Left lung (tissue), 10 donors: ENCODE measurements around the gene GPM6B. TPM values are rescaled to one million over a fixed set of nuclear protein-coding genes. Genes with fewer than 3 reads are reported as not detected.

ENCODE experiments used
- ATAC-seq: fragments of 200-7000 bp; cut with Tn5 transposase; one replicate; pipeline ENCODE4 v1.9.1; 2020; ENCODE audit warnings: moderate library complexity
- DNase-seq, 4 donors: peaks; one replicate each; pipeline ENCODE4 v3.0.0-alpha.2; 2013 to 2020
- H3K27ac ChIP-seq, 2 donors: fragments of 200-600 bp; sonication (generic) in 1 of 2; one replicate each; pipeline versions ENCODE4 v1.5.0 to v1.8.0; 2020 to 2021
- H3K27me3 ChIP-seq, 2 donors: fragments of 200-600 bp; sonication (generic) in 1 of 2; one replicate each; pipeline versions ENCODE4 v1.5.0 to v1.8.0; 2020 to 2021
- H3K36me3 ChIP-seq, 2 donors: fragments of 200-600 bp; sonication (generic) in 1 of 2; one replicate each; pipeline versions ENCODE4 v1.5.0 to v1.8.0; 2020 to 2021
- H3K4me1 ChIP-seq, 2 donors: fragments of 200-600 bp; one replicate each; pipeline ENCODE4 v1.8.0; 2021
- H3K4me3 ChIP-seq, 2 donors: fragments of 200-600 bp; sonication (generic) in 1 of 2; one replicate each; pipeline versions ENCODE4 v1.5.0 to v1.8.0; 2020 to 2021; ENCODE audit warnings: mild to moderate bottlenecking in 1 of 2
- H3K9me3 ChIP-seq, 2 donors: fragments of 200-600 bp; sonication (generic) in 1 of 2; one replicate each; pipeline versions ENCODE4 v1.5.0 to v1.8.0; 2020 to 2021
- CTCF ChIP-seq, 2 donors: fragments of 200-600 bp; sonication (generic) in 1 of 2; IDR thresholded peaks; one replicate each; pipeline versions ENCODE4 v1.5.0 to v1.8.0; 2021; ENCODE audit warnings: antibody characterized with exemption in 2 of 2
- intact Hi-C, 2 donors: fragments of 100-400 bp; cut with DNase I; formaldehyde crosslinking; loops; one replicate each; pipeline versions ENCODE4 v1.11.2 to v1.14.2; 2022
- polyA plus RNA-seq, 6 donors: library from polyadenylated mRNA; unstranded; fragments of 120-200 nt; gene quantifications; one replicate each; pipeline ENCODE4 v1.2.1, GENCODE V29; 2013; ENCODE audit not compliant: insufficient read length in 6 of 6
- total RNA-seq, 2 donors: library from RNA; stranded (reverse); fragmentation: NEBNext Ultra II Directional; extraction: Animal tissue kit (Norgen Biotek cat#: 25700); gene quantifications; one replicate each; pipeline ENCODE4 v1.2.1, GENCODE V29; 2021
- donor health status: DM: no; HTN: yes; CAD: no.
- donor health status: DM: no; HTN: no; CAD: no.

GPM6B gene
- total and polyA plus RNA-seq, 8 donors: 7.0 to 37.2 (median 31.3) TPM

- H3K27me3 ChIP-seq: no peaks in the 10 kb centered on the region
- intact Hi-C loops: no loop called here
- H3K4me1 ChIP-seq: peaks cover 3 to 18% of the 10 kb centered on the region in 2 donors
- H3K4me3 ChIP-seq: no peak overlapping the region
- ATAC-seq (no peak), DNase-seq (no peak)
- no peaks in the 10 kb centered on the region for H3K9me3 ChIP-seq
- TF ChIP-seq CTCF (IDR thresholded peaks at IDR 0.05): no peak
- H3K36me3 ChIP-seq: peaks cover 0 to 20% of the 10 kb centered on the region in 2 donors
- peak overlapping the region in 1 of 2 donors; percentile 68 for H3K27ac ChIP-seq
These were observed 56.5 kb downstream of the GPM6B start for GRCh38 chrX:13760426-13760825.

- ATAC-seq: no peak
- H3K9me3 ChIP-seq: no peaks in the 10 kb centered on the region
- H3K27ac ChIP-seq: peak overlapping the region in 1 of 2 donors; percentile 68
- no peak for TF ChIP-seq CTCF (IDR thresholded peaks at IDR 0.05)
- H3K4me3 ChIP-seq: no peak overlapping the region
- intact Hi-C loops: no loop called here
- no peaks in the 10 kb centered on the region for H3K27me3 ChIP-seq
- peaks cover 0 to 12% of the 10 kb centered on the region in 2 donors for H3K4me1 ChIP-seq
- peaks cover 0 to 20% of the 10 kb centered on the region in 2 donors for H3K36me3 ChIP-seq
- no peak for DNase-seq
These were observed 57.7 kb downstream of the GPM6B start for GRCh38 chrX:13759152-13759718.

GRCh38 chrX:13756381-13756780 lies 60.5 kb downstream of the GPM6B start:
- intact Hi-C loops: no loop called here
- ATAC-seq (no peak), DNase-seq (no peak)
- H3K9me3 ChIP-seq: no peaks in the 10 kb centered on the region
- no peak for TF ChIP-seq CTCF (IDR thresholded peaks at IDR 0.05)
- H3K36me3 ChIP-seq: peaks cover 0 to 20% of the 10 kb centered on the region in 2 donors
- H3K4me3 ChIP-seq: no peak overlapping the region
- no peak overlapping the region for H3K27ac ChIP-seq
- H3K4me1 ChIP-seq: peaks cover 0 to 8% of the 10 kb centered on the region in 2 donors
- H3K27me3 ChIP-seq: no peaks in the 10 kb centered on the region

- Histone ChIP-seq H3K9me3 (no peaks in the 10 kb centered on the region), H3K4me3 (no peak overlapping the region), H3K36me3 (peaks cover 0 to 13% of the 10 kb centered on the region in 2 donors), H3K4me1 (peaks cover 0 to 6% of the 10 kb centered on the region in 2 donors), H3K27me3 (no peaks in the 10 kb centered on the region), H3K27ac (no peak overlapping the region)
- DNase-seq: no peak
- TF ChIP-seq CTCF (IDR thresholded peaks at IDR 0.05): no peak
- intact Hi-C loops: no loop called here
- no peak for ATAC-seq
These were observed 61.6 kb downstream of the GPM6B start for GRCh38 chrX:13755254-13755653.

GRCh38 chrX:13754765-13755164 lies 62.1 kb downstream of the GPM6B start:
- intact Hi-C loops: no loop called here
- ATAC-seq (no peak), DNase-seq (no peak)
- no peak overlapping the region for H3K4me3 ChIP-seq
- H3K9me3 ChIP-seq: no peaks in the 10 kb centered on the region
- H3K36me3 ChIP-seq: peaks cover 0 to 11% of the 10 kb centered on the region in 2 donors
- no peak overlapping the region for H3K27ac ChIP-seq
- H3K4me1 ChIP-seq: peaks cover 0 to 2% of the 10 kb centered on the region in 2 donors
- H3K27me3 ChIP-seq: no peaks in the 10 kb centered on the region
- no peak for TF ChIP-seq CTCF (IDR thresholded peaks at IDR 0.05)
